Brain microvascular endothelial cell (primary cell): ENCODE measurements around the gene ARVCF.

Experiments used
- DNase-seq: peaks from one replicate; pipeline ENCODE4 v3.0.0-alpha.2; 2020
- H3K27ac ChIP-seq: fragments of 250-450 bp; sonication (Bioruptor Pico); 2 replicates; pipeline ENCODE4 v1.5.1; 2020; ENCODE audit warnings: mild to moderate bottlenecking, moderate library complexity
- H3K27me3 ChIP-seq: fragments of 250-450 bp; sonication (Bioruptor Pico); replicated peaks from 2 replicates; pipeline ENCODE4 v1.5.1; 2020; ENCODE audit warnings: mild to moderate bottlenecking
- H3K36me3 ChIP-seq: fragments of 250-450 bp; sonication (Bioruptor Pico); replicated peaks from 2 replicates; pipeline ENCODE4 v1.5.1; 2020; ENCODE audit warnings: mild to moderate bottlenecking
- H3K4me3 ChIP-seq: 2 replicates; pipeline ENCODE4 v1.5.1; 2011; ENCODE audit warnings: low read depth, mild to moderate bottlenecking, control low read depth, low read length, moderate library complexity
- in situ Hi-C: cut with HindIII; loops from 2 replicates; pipeline ENCODE4 v1.10.0; 2017; ENCODE audit warnings: low sequenced_read_pairs, low pct_ligation_motif_present
- TF ChIP-seq, protein P1 (sequence below): IDR thresholded peaks from 2 replicates; pipeline ENCODE4 v1.5.1; 2011; ENCODE audit warnings: low read depth, mild to moderate bottlenecking, moderate library complexity, low read length, control low read depth, inconsistent platforms; ENCODE audit errors: missing control alignments

The ARVCF gene

GRCh38 chr22:19981961-19982920 lies 34.4 kb downstream of the ARVCF start:
- H3K27ac ChIP-seq = no peak overlapping the region
- H3K36me3 ChIP-seq = no peaks in the 10 kb centered on the region

GRCh38 chr22:19981171-19981960 lies 35.3 kb downstream of the ARVCF start:
- no peaks in the 10 kb centered on the region for H3K27me3 ChIP-seq
- no peak for DNase-seq
- no peak overlapping the region for H3K4me3 ChIP-seq
- TF ChIP-seq, protein P1, sequence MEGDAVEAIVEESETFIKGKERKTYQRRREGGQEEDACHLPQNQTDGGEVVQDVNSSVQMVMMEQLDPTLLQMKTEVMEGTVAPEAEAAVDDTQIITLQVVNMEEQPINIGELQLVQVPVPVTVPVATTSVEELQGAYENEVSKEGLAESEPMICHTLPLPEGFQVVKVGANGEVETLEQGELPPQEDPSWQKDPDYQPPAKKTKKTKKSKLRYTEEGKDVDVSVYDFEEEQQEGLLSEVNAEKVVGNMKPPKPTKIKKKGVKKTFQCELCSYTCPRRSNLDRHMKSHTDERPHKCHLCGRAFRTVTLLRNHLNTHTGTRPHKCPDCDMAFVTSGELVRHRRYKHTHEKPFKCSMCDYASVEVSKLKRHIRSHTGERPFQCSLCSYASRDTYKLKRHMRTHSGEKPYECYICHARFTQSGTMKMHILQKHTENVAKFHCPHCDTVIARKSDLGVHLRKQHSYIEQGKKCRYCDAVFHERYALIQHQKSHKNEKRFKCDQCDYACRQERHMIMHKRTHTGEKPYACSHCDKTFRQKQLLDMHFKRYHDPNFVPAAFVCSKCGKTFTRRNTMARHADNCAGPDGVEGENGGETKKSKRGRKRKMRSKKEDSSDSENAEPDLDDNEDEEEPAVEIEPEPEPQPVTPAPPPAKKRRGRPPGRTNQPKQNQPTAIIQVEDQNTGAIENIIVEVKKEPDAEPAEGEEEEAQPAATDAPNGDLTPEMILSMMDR = no peak
- in situ Hi-C loops = no loop called here
- no peaks in the 10 kb centered on the region for H3K36me3 ChIP-seq
- no peak overlapping the region for H3K27ac ChIP-seq

More at GRCh38 chr22:19981961-19982920, 34.4 kb downstream of the ARVCF start:
- no peak for DNase-seq
- H3K4me3 ChIP-seq = no peak overlapping the region
- no peaks in the 10 kb centered on the region for H3K27me3 ChIP-seq
- TF ChIP-seq, protein P1 = no peak
- in situ Hi-C loops = no loop called here

- Histone ChIP-seq H3K27ac (no peak overlapping the region), H3K4me3 (no peak overlapping the region), H3K36me3 (no peaks in the 10 kb centered on the region), H3K27me3 (no peaks in the 10 kb centered on the region)
- in situ Hi-C loops = no loop called here
- TF ChIP-seq, protein P1 = no peak
- DNase-seq = no peak
Observed at GRCh38 chr22:19980766-19981165, 35.9 kb downstream of the ARVCF start.

GRCh38 chr22:19979712-19980493 lies 36.7 kb downstream of the ARVCF start:
- in situ Hi-C loops = no loop called here
- DNase-seq = no peak
- H3K4me3 ChIP-seq = no peak overlapping the region
- H3K27ac ChIP-seq = no peak overlapping the region
- no peaks in the 10 kb centered on the region for H3K27me3 ChIP-seq
- TF ChIP-seq, protein P1 = no peak
- no peaks in the 10 kb centered on the region for H3K36me3 ChIP-seq

DNA sequence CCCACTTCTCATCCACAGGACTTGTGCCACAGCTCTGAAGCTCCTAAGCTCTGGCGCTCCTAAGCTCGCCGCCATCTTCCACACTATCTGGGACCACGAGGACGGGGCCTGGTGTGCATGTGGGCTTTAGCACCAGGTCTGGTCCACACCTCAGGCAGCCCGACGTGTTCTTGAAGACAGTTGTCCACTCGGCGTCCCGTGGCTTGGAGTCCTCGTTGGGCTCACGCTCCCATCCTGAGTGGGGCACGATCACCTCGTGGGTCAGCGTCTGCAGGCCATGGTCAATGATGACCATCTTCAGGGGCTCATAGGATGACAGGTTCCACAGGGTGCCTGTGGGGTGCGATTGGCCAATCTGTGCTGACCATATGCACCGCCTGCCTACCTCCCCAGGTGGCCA lies 37.9 kb downstream of the ARVCF start:
- in situ Hi-C loops = no loop called here
- Histone ChIP-seq H3K27ac (no peak overlapping the region), H3K36me3 (no peaks in the 10 kb centered on the region), H3K4me3 (no peak overlapping the region), H3K27me3 (no peaks in the 10 kb centered on the region)
- no peak for DNase-seq
- TF ChIP-seq, protein P1 = no peak
